ENCODE measurements around the gene NEK10. TPM values are rescaled to one million over a fixed set of nuclear protein-coding genes. Genes with fewer than 3 reads are reported as not detected.

The NEK10 gene
- total RNA-seq, 1 experiment from 2014 or later, result 1.2 TPM

DNA sequence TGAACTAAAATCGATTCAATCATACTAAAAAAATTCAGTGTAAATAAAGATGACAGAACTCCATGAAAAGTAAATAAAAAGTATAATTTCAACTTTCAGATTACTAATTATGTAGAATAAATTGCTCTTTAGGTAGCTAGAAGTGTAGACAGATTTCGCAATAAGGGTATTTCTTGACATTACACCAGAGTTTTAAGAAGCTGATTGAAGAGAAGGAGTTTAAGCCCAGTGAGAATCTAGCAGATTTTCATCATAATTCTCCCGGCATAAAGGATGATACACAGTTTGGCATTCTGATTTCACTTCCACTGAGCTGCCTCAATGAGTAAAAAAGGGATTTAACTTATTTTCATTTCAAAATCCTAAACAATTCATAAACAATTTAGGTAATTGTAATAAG, 259.2 kb downstream of the NEK10 start:
- no peaks in the 10 kb centered on the region for H3K36me3 ChIP-seq (ENCODE audit: control insufficient read depth in 1 of 2, insufficient read depth in 2 of 2, low read length in 2 of 2)
- no peaks in the 10 kb centered on the region for H3K4me1 ChIP-seq (ENCODE audit: control insufficient read depth in 1 of 2, insufficient read depth in 2 of 2, low read length in 2 of 2)
- no peaks in the 10 kb centered on the region for H3K9me2 ChIP-seq (ENCODE audit: insufficient read depth)
- H4K20me1 ChIP-seq (ENCODE audit: insufficient read depth), result no peaks in the 10 kb centered on the region
- H3K9me3 ChIP-seq (ENCODE audit: control insufficient read depth in 1 of 2, insufficient read depth in 1 of 2, low read depth in 1 of 2, low read length in 2 of 2), result no peaks in the 10 kb centered on the region
- no peaks in the 10 kb centered on the region for H3K27me3 ChIP-seq (ENCODE audit: insufficient read depth, low read length)
- H2AFZ ChIP-seq (ENCODE audit: low read depth, low read length, poor library complexity, severe bottlenecking), result no peak overlapping the region
- intact Hi-C loops (cut with micrococcal nuclease), result no loop called here
- CTCF ChIA-PET, result no interaction called here
- H3K4me3 ChIP-seq (replicated peaks in 1 of 2; ENCODE audit: low read depth in 1 of 2, low read length in 2 of 2), result no peak overlapping the region
- TF ChIP-seq, protein P1, sequence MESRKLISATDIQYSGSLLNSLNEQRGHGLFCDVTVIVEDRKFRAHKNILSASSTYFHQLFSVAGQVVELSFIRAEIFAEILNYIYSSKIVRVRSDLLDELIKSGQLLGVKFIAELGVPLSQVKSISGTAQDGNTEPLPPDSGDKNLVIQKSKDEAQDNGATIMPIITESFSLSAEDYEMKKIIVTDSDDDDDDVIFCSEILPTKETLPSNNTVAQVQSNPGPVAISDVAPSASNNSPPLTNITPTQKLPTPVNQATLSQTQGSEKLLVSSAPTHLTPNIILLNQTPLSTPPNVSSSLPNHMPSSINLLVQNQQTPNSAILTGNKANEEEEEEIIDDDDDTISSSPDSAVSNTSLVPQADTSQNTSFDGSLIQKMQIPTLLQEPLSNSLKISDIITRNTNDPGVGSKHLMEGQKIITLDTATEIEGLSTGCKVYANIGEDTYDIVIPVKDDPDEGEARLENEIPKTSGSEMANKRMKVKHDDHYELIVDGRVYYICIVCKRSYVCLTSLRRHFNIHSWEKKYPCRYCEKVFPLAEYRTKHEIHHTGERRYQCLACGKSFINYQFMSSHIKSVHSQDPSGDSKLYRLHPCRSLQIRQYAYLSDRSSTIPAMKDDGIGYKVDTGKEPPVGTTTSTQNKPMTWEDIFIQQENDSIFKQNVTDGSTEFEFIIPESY (IDR thresholded peaks at IDR 0.05; ENCODE audit: extremely low read depth, insufficient replicate concordance, low read length), result no peak
- TF ChIP-seq, protein P2, sequence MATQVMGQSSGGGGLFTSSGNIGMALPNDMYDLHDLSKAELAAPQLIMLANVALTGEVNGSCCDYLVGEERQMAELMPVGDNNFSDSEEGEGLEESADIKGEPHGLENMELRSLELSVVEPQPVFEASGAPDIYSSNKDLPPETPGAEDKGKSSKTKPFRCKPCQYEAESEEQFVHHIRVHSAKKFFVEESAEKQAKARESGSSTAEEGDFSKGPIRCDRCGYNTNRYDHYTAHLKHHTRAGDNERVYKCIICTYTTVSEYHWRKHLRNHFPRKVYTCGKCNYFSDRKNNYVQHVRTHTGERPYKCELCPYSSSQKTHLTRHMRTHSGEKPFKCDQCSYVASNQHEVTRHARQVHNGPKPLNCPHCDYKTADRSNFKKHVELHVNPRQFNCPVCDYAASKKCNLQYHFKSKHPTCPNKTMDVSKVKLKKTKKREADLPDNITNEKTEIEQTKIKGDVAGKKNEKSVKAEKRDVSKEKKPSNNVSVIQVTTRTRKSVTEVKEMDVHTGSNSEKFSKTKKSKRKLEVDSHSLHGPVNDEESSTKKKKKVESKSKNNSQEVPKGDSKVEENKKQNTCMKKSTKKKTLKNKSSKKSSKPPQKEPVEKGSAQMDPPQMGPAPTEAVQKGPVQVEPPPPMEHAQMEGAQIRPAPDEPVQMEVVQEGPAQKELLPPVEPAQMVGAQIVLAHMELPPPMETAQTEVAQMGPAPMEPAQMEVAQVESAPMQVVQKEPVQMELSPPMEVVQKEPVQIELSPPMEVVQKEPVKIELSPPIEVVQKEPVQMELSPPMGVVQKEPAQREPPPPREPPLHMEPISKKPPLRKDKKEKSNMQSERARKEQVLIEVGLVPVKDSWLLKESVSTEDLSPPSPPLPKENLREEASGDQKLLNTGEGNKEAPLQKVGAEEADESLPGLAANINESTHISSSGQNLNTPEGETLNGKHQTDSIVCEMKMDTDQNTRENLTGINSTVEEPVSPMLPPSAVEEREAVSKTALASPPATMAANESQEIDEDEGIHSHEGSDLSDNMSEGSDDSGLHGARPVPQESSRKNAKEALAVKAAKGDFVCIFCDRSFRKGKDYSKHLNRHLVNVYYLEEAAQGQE (IDR thresholded peaks at IDR 0.05; ENCODE audit: low read depth), result no peak
- TF ChIP-seq FOSL1 (IDR thresholded peaks at IDR 0.05; ENCODE audit: low read depth), result no peak
- no peak for TF ChIP-seq EGR1 (IDR thresholded peaks at IDR 0.05; ENCODE audit: low read depth)
- H3K4me2 ChIP-seq (ENCODE audit: low read length), result no peak overlapping the region
- H3K9ac ChIP-seq (ENCODE audit: low read length), result no peak overlapping the region
- POLR2A ChIA-PET, result no interaction called here
- RAD21 ChIA-PET (ENCODE audit: low non-redundant PET in 1 of 2, low total read pairs in 2 of 2, uncharacterized antibody in 2 of 2, unreplicated experiment in 2 of 2), result no interaction called here
- ATAC-seq (no peak), DNase-seq (ENCODE audit: low read depth, low spot score) (no peak)
- H3K79me2 ChIP-seq (ENCODE audit: insufficient read depth, low read length), result no peaks in the 10 kb centered on the region
- no peak overlapping the region for H3K27ac ChIP-seq (ENCODE audit: low read depth, low read length)
- BruUV-seq (replicated peaks), result no TSS peak
